Epithelial cell of prostate (primary cell): ENCODE data around the gene KIT.

Experiments used
- DNase-seq: peaks from one replicate; pipeline ENCODE4 v3.0.0-alpha.2; 2011; ENCODE audit warnings: low read depth, low spot score
- H3K27ac ChIP-seq: fragments of 450-650 bp; 2 replicates; pipeline ENCODE4 v1.5.1; 2017; ENCODE audit warnings: mild to moderate bottlenecking

Gene KIT

DNA sequence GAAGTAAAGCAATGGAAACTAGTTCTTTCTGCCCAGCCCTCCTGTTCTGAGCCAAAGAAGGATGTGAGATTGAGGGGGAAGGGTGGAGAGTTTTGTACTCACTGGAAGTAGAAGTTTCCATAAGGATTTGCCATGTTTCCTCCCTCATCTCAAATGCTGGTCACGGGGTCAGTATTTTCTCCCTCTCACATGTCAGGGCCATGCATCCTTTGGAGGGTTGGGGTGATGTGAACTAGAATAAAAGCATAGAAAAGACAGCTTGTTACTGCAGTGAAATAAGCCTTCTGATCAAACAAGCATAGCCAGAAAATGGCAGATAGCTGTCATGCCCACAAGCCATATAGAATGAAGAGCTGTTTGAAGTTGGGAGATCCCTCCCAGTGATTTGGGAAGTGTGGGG is 79.7 kb downstream of the KIT start:
- H3K27ac ChIP-seq: no peak overlapping the region
- DNase-seq: no peak

GRCh38 chr4:54741202-54741601 is 83.4 kb downstream of the KIT start:
- DNase-seq: no peak
- no peak overlapping the region for H3K27ac ChIP-seq

GRCh38 chr4:54742636-54743399 is 85.1 kb downstream of the KIT start:
- no peak overlapping the region for H3K27ac ChIP-seq
- no peak for DNase-seq

GRCh38 chr4:54743562-54743961 is 85.8 kb downstream of the KIT start:
- H3K27ac ChIP-seq: no peak overlapping the region
- no peak for DNase-seq

DNA sequence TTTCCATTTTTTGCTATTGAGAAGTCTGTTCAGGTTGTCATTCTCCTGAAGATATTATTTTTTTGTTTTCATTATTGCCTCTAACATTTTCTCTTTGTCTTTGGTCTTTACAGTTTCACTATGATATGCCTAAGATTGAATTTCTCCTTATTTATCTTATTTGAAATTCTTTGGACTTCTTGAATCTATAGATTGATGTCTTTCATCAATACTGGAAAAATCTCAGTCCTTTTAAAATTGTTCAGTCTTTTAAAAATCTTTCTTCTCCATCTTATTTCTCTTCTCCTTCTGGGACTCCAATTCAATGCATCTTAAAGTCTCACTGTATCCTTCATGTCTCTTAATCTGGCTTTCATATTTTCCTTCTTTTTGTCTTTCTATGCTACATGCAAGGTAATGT is 86.7 kb downstream of the KIT start:
- H3K27ac ChIP-seq: no peak overlapping the region
- DNase-seq: no peak

DNA sequence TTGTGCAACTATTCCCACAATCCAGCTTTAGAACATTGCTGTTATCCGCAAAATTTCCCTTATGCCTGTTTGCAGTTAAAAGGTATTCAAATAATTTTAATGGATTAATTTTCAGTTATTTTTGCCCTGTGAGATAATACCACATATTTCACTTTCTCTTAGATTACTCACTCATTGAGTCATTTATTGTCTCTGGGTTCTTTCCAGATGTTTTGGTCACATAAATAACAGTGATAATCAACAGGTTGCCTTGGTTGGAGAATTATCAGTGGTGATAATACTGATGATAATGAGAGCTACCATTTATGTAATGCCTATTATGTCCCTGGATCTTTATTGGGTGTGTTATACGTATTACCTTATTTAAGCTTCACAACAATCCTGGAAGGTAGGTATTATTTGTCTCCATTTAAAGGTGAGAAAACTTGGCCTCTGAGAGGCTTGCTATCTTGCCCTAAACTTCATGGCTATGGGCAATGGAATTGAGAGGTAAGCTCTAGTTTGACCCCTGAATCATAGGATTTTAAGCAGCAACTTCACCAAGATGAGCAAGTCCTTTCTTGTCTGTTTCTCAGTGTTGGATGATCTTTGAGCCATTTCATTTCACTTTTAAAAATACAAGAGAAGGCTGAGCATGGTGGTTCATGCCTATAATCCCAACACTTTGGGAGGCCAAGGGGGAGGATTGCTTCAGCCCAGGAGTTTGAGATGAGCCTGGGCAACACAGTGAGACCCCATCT is 87.4 kb downstream of the KIT start:
- H3K27ac ChIP-seq: no peak overlapping the region
- DNase-seq: peak; percentile 5

DNA sequence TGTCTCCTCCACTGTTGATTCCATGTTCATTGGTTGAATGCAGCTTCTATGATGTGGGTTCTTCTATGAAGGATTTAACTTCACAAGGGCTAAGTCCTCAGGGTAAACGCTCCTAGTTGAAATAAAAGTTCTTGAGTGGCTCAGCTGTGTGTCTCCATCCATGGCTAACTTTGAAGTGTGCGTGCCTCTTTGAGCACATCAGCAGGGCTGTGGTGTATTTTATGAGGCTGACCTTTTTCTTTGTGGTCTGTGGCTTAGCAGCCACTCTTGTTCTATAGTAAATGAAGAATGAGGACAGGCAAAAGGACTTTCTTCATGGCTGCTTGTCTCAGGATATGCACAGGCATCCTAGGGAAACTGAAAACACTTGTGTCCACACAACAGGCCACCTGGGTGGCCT is 88.5 kb downstream of the KIT start:
- no peak for DNase-seq
- no peak overlapping the region for H3K27ac ChIP-seq

DNA sequence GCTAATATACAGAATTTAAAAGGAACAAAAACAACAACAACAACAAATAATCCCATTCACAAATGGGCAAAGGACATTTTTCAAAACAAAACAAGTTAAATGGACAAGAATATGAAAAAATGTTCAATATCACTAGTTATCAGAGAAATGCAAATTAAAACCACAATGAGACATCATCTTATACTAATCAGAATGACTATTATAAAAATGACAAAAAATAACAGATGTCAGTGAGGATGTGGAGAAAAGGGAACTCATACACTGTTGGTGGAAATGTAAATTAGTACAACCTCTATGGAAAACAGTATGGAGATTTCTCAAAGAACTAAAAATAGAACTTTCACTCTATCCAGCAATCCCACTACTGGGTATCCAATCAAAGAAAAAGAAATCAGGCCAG is 92.6 kb downstream of the KIT start:
- no peak overlapping the region for H3K27ac ChIP-seq
- DNase-seq: no peak

- DNase-seq: no peak
- H3K27ac ChIP-seq: no peak overlapping the region
Measured at GRCh38 chr4:54754394-54754793, 96.6 kb downstream of the KIT start.

- no peak overlapping the region for H3K27ac ChIP-seq
- no peak for DNase-seq
Measured at GRCh38 chr4:54764476-54764875, 106.7 kb downstream of the KIT start.

DNA sequence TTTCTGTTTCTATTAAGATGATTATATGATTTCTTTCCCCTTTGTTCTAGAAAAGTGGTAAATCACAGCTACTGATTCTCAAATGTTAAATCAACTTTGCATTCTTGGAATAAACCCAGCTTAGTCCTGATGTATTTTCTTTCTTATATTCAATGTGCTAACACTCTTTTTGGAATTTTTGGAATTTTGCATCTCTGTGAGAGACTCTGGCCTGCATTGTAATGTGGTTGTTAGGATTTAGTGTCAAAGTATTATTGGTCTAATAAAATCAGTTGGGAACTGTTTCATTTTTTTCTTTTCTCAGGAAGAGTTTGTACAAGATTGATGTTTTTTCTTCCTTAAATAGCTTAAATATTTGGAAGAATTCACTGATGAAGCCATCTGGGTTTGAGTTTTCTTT is 109.6 kb downstream of the KIT start:
- DNase-seq: no peak
- H3K27ac ChIP-seq: no peak overlapping the region

- no peak overlapping the region for H3K27ac ChIP-seq
- DNase-seq: no peak
Measured at GRCh38 chr4:54773022-54773421, 115.3 kb downstream of the KIT start.

- no peak overlapping the region for H3K27ac ChIP-seq
- no peak for DNase-seq
Measured at GRCh38 chr4:54779036-54779435, 121.3 kb downstream of the KIT start.

GRCh38 chr4:54779476-54780148 is 121.9 kb downstream of the KIT start:
- H3K27ac ChIP-seq: no peak overlapping the region
- DNase-seq: no peak

- DNase-seq: no peak
- H3K27ac ChIP-seq: no peak overlapping the region
Measured at GRCh38 chr4:54780149-54780495, 122.4 kb downstream of the KIT start.

GRCh38 chr4:54781756-54782155 is 124.0 kb downstream of the KIT start:
- DNase-seq: no peak
- H3K27ac ChIP-seq: no peak overlapping the region

DNA sequence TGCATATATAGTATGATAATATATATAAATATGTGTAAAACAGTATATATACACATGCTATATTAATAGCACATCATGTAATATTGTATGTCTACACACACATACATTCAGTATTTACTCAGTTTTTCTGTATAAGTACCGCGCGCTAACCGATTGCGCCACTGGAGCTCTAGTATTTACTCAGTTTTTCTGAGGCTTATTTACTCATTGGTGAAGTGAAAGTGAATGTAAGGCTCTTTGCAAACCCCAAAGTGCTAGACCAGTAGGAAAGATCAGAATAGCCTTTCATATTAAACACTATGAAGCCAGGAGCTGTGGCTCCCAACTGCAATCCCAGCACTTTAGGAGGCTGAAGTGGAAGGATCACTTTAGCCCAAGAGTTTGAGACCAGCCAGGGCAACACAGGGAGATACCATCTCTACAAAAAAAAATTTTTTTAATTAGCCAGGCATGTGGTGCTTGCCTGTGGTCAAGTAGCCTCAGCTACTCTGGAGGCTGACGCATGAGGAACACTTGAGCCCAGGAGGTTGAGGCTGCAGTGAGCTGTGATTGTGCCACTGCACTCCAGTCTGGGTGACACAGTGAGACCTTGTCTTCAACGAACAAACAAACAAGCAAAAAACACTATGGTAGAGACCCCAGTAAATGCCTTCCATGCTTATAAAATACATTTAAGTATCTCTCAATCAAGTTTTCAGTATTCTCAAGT is 125.8 kb downstream of the KIT start:
- no peak overlapping the region for H3K27ac ChIP-seq
- DNase-seq: no peak

DNA sequence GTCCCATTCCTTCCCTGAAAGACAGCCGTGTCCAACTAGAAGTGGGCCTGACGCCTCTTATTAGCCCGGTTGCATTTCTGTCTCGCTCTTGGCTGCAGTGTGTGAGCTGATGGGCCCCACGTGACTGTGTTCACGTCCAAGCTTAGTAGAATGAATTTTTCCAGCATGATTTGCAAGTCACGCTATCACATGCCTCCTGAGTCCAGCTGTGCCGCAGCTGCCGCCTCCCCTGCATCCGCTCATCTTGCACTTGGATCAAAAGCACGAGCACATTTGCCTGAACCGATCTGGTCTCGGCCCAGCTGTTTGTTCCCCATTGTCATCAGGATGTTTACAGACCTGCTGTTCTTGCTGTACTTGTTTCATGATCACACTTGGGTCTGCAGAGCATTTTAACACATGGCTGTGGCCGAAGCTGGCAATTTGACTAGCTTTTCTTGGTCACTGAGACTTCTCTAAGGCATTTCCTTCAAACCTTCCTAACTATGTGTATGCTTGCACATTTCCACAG is 126.5 kb downstream of the KIT start:
- DNase-seq: no peak
- no peak overlapping the region for H3K27ac ChIP-seq
